Rectal smooth muscle tissue (tissue), 1 donor: ENCODE data around the gene UBE2D3.

Experiments
- H3K27ac ChIP-seq: one replicate; pipeline ENCODE4 v1.7.0; 2013; ENCODE audit warnings: low read depth, low read length, inconsistent platforms
- H3K27me3 ChIP-seq: one replicate; pipeline ENCODE4 v1.7.0; 2013; ENCODE audit warnings: low read length; ENCODE audit not compliant: control insufficient read depth, insufficient read depth
- H3K36me3 ChIP-seq: one replicate; pipeline ENCODE4 v1.7.0; 2013; ENCODE audit warnings: low read length; ENCODE audit not compliant: control insufficient read depth, insufficient read depth
- H3K4me1 ChIP-seq: one replicate; pipeline ENCODE4 v1.7.0; 2013; ENCODE audit warnings: low read length; ENCODE audit not compliant: control insufficient read depth, insufficient read depth
- H3K4me3 ChIP-seq: one replicate; pipeline ENCODE4 v1.7.0; 2013; ENCODE audit warnings: low read length
- H3K9ac ChIP-seq: one replicate; pipeline ENCODE4 v1.7.0; 2013; ENCODE audit warnings: low read length

The UBE2D3 gene

DNA sequence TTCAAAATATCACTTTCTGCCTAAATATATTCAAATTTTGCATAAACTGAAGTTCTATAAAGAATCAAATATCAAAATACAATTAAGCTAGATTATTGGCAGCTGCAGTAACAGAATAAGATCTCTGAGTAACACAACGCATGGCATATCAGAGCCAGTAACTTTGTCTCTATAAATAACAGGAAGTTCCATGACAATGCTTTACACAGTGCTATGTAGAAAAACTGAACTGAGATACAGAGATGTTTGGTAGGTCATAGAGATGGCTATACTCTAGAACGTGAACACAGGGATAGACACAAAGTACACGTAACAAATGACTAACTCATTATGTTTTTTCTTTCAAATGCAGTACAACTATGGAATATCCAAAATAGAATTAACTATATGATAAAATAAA lies 18.2 kb downstream of the UBE2D3 start:
- peaks cover 9% of the 10 kb centered on the region for H3K4me1 ChIP-seq
- H3K9ac ChIP-seq: no peak overlapping the region
- no peak overlapping the region for H3K4me3 ChIP-seq
- no peaks in the 10 kb centered on the region for H3K27me3 ChIP-seq
- no peak overlapping the region for H3K27ac ChIP-seq
- H3K36me3 ChIP-seq: peaks cover 2% of the 10 kb centered on the region

DNA sequence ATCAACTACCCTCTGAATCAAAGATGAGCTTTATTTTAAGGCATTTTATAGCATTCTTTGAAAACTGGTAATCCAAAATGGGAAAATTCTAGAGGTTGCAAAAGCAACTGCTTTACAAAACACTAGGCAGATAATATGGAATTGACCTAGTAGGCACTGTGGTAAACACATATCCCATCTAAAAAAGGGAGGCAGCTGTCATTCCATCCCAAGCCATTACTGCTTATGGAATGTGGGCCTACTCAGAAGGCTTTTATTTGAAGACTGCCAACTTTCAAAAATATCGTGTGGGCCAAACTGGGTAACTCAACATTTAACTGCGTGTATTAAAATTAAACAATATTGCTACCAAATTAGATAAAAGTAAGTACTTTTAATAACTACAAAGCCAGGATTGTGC lies 19.3 kb downstream of the UBE2D3 start:
- Histone ChIP-seq H3K36me3 (peaks cover 2% of the 10 kb centered on the region), H3K9ac (no peak overlapping the region), H3K27ac (no peak overlapping the region), H3K4me3 (no peak overlapping the region), H3K4me1 (peaks cover 7% of the 10 kb centered on the region), H3K27me3 (no peaks in the 10 kb centered on the region)

DNA sequence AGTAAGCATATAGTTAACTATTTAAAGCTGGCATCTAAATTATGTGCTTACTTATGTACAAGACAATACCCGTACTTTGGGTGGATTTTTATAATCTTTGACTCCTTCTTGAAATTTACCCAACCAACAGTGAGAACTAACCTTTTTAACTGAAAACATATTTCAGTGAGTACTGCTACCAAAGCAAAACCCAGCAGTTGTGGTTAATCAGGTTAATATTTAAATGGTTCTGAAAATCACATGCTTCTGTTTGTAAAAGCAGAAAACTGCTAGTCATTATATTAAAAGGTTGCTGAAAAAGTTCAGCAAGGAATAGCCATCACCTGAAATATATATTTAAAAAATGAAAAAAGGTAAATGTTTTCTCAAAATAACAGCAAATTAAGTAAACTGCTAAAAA lies 20.0 kb downstream of the UBE2D3 start:
- H3K4me1 ChIP-seq: peaks cover 7% of the 10 kb centered on the region
- no peak overlapping the region for H3K9ac ChIP-seq
- H3K36me3 ChIP-seq: peaks cover 2% of the 10 kb centered on the region
- no peaks in the 10 kb centered on the region for H3K27me3 ChIP-seq
- no peak overlapping the region for H3K4me3 ChIP-seq
- H3K27ac ChIP-seq: no peak overlapping the region

GRCh38 chr4:102799816-102800215 lies 27.5 kb downstream of the UBE2D3 start:
- H3K9ac ChIP-seq: no peak overlapping the region
- no peak overlapping the region for H3K4me3 ChIP-seq
- H3K27me3 ChIP-seq: no peaks in the 10 kb centered on the region
- no peaks in the 10 kb centered on the region for H3K4me1 ChIP-seq
- no peak overlapping the region for H3K27ac ChIP-seq
- H3K36me3 ChIP-seq: peaks cover 5% of the 10 kb centered on the region

- no peak overlapping the region for H3K9ac ChIP-seq
- H3K4me1 ChIP-seq: no peaks in the 10 kb centered on the region
- H3K27me3 ChIP-seq: no peaks in the 10 kb centered on the region
- peaks cover 6% of the 10 kb centered on the region for H3K36me3 ChIP-seq
- no peak overlapping the region for H3K27ac ChIP-seq
- H3K4me3 ChIP-seq: no peak overlapping the region
Observed at GRCh38 chr4:102794999-102795398, 32.4 kb downstream of the UBE2D3 start.

DNA sequence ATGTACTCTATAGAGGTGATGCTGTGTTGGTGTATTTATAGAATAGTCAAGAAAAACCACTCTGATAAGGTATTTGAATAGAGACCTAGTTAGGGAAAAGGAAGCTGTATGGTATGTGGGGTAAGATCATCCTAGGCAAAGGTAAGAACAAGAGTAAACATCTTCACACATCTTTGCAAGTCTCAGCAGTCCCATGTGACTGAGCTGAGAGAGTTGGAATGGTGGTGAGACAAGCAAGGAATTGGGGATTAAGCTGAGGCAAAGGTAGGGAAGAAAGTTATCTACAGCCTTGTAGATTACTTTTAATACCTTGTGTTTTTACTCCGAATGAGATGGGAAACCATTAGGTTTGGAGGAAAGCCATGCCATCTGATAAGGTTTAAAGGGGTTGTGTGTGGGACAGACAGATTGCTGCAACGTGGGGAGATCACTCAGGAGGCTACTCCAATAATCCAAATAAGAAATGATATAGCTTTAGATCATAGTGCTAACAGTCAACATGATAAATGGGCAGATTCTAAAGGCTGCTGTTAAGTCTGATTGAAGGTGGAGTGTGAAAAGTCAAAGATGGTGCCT lies 34.9 kb downstream of the UBE2D3 start:
- H3K36me3 ChIP-seq: peaks cover 6% of the 10 kb centered on the region
- no peaks in the 10 kb centered on the region for H3K27me3 ChIP-seq
- H3K4me1 ChIP-seq: no peaks in the 10 kb centered on the region
- no peak overlapping the region for H3K9ac ChIP-seq
- H3K27ac ChIP-seq: no peak overlapping the region
- H3K4me3 ChIP-seq: no peak overlapping the region

GRCh38 chr4:102791318-102791835 lies 36.0 kb downstream of the UBE2D3 start:
- no peak overlapping the region for H3K27ac ChIP-seq
- H3K4me3 ChIP-seq: no peak overlapping the region
- H3K36me3 ChIP-seq: peaks cover 3% of the 10 kb centered on the region
- H3K27me3 ChIP-seq: no peaks in the 10 kb centered on the region
- H3K4me1 ChIP-seq: no peaks in the 10 kb centered on the region
- no peak overlapping the region for H3K9ac ChIP-seq

DNA sequence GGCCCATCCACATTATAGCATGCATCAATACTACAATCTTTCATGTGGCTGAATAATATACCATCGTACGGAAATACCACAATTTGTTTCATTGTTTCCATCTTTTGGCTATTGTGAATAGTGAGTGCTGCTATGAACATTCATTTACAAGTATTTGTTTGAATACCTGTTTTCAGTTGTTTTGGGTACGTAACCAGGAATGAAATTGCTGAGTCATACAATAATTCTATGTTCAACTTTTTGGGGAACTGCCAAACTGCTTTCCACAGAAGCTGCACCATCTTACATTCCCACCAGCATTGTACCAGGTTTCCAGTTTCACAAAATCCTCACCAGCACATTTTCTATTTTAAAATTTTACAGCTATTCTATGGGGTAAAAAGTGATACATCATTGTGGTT lies 38.0 kb downstream of the UBE2D3 start:
- H3K4me1 ChIP-seq: no peaks in the 10 kb centered on the region
- no peak overlapping the region for H3K4me3 ChIP-seq
- H3K27ac ChIP-seq: no peak overlapping the region
- no peak overlapping the region for H3K9ac ChIP-seq
- no peaks in the 10 kb centered on the region for H3K27me3 ChIP-seq
- H3K36me3 ChIP-seq: no peaks in the 10 kb centered on the region

DNA sequence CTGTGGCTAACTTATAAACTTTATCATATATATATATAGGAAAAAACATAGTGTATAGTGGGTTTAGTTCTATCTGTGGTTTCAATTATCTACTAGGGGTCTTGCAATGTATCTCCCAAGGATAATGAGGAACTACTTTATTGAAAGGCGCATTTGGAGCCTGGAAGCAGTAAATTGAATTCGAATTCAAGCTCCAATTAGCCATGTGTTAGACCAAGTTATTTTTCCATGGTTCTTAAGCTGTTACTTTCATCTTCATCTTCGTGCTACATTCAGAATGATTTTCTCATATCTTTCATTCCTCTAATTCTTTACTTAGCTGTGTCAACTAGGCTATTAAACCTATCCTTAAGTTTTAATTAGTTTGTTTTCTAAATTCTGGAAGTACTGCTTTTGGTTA lies 39.4 kb downstream of the UBE2D3 start:
- Histone ChIP-seq H3K27ac (no peak overlapping the region), H3K4me3 (no peak overlapping the region), H3K4me1 (no peaks in the 10 kb centered on the region), H3K36me3 (no peaks in the 10 kb centered on the region), H3K27me3 (no peaks in the 10 kb centered on the region), H3K9ac (no peak overlapping the region)

GRCh38 chr4:102787096-102787881 lies 40.1 kb downstream of the UBE2D3 start:
- H3K4me3 ChIP-seq: no peak overlapping the region
- no peaks in the 10 kb centered on the region for H3K36me3 ChIP-seq
- no peaks in the 10 kb centered on the region for H3K4me1 ChIP-seq
- no peak overlapping the region for H3K9ac ChIP-seq
- H3K27me3 ChIP-seq: no peaks in the 10 kb centered on the region
- H3K27ac ChIP-seq: no peak overlapping the region

DNA sequence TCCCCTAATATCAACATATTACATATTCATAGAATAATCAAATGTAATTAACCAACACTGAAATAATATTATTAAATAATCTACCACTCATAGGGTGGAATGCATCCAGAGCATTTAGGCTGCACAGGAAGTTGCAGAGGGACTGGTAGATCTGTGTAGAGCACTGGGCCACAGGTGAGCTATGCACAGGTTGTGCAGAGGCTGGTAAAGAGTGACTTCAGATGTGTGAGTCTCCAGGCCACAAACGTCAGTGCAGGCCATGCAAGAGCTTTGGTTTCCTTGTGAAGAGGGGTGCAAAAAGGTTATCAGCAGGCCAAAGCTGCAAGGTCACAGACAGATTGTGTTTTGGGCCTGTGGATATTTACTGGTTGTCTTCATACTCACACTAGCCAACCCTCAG lies 41.1 kb downstream of the UBE2D3 start:
- Histone ChIP-seq H3K9ac (no peak overlapping the region), H3K36me3 (no peaks in the 10 kb centered on the region), H3K4me1 (no peaks in the 10 kb centered on the region), H3K27ac (no peak overlapping the region), H3K4me3 (no peak overlapping the region), H3K27me3 (no peaks in the 10 kb centered on the region)

- Histone ChIP-seq H3K36me3 (no peaks in the 10 kb centered on the region), H3K9ac (no peak overlapping the region), H3K27me3 (no peaks in the 10 kb centered on the region), H3K27ac (no peak overlapping the region), H3K4me1 (no peaks in the 10 kb centered on the region), H3K4me3 (no peak overlapping the region)
Observed at GRCh38 chr4:102783006-102783405, 44.3 kb downstream of the UBE2D3 start.

- Histone ChIP-seq H3K27ac (no peak overlapping the region), H3K4me1 (no peaks in the 10 kb centered on the region), H3K9ac (no peak overlapping the region)
Observed at GRCh38 chr4:102781570-102781969, 45.8 kb downstream of the UBE2D3 start.

More at GRCh38 chr4:102781570-102781969, 45.8 kb downstream of the UBE2D3 start:
- Histone ChIP-seq H3K36me3 (no peaks in the 10 kb centered on the region), H3K27me3 (no peaks in the 10 kb centered on the region), H3K4me3 (no peak overlapping the region)
